Smooth muscle cell (in vitro differentiated cells): ENCODE data around the gene GNAI2. TPM values are rescaled to one million over a fixed set of nuclear protein-coding genes. Genes with fewer than 3 reads are reported as not detected.

Experiments
- DNase-seq: peaks from one replicate; lab custom pipeline; 2025; ENCODE audit not compliant: unreplicated experiment; lab: John Stamatoyannopoulos, UW
- H2AFZ ChIP-seq: fragments of 200-600 bp; sonication (generic); 2 replicates; pipeline ENCODE4 v1.6.0; 2016; ENCODE audit warnings: antibody characterized with exemption, low read depth, mild to moderate bottlenecking
- H3F3A ChIP-seq: fragments of 200-600 bp; sonication (generic); 2 replicates; pipeline ENCODE4 v1.6.0; 2017; ENCODE audit warnings: antibody characterized with exemption, low read depth
- H3K27ac ChIP-seq: fragments of 200-600 bp; sonication (generic); 2 replicates; pipeline ENCODE4 v1.5.1; 2016; ENCODE audit warnings: low read depth, mild to moderate bottlenecking
- H3K27me3 ChIP-seq: fragments of 200-600 bp; sonication (generic); 2 replicates; pipeline ENCODE4 v1.6.1; 2016; ENCODE audit warnings: low read depth, mild to moderate bottlenecking
- H3K36me3 ChIP-seq: fragments of 200-600 bp; sonication (generic); 2 replicates; pipeline ENCODE4 v1.5.1; 2016; ENCODE audit warnings: low read depth
- H3K4me1 ChIP-seq: fragments of 200-600 bp; sonication (generic); 2 replicates; pipeline ENCODE4 v1.5.1; 2016; ENCODE audit warnings: low read depth
- H3K4me2 ChIP-seq: fragments of 200-600 bp; sonication (generic); 2 replicates; pipeline ENCODE4 v1.6.0; 2016; ENCODE audit warnings: mild to moderate bottlenecking
- H3K4me3 ChIP-seq: fragments of 200-600 bp; sonication (generic); 2 replicates; pipeline ENCODE4 v1.5.1; 2016; ENCODE audit warnings: mild to moderate bottlenecking
- H3K79me2 ChIP-seq: fragments of 200-600 bp; sonication (generic); 2 replicates; pipeline ENCODE4 v1.6.0; 2016; ENCODE audit warnings: low read depth, mild to moderate bottlenecking
- H3K9ac ChIP-seq: fragments of 200-600 bp; sonication (generic); 2 replicates; pipeline ENCODE4 v1.6.0; 2016; ENCODE audit warnings: low read depth
- H3K9me3 ChIP-seq: fragments of 200-600 bp; sonication (generic); replicated peaks from 2 replicates; pipeline ENCODE4 v1.5.1; 2016; ENCODE audit warnings: low read depth
- H4K20me1 ChIP-seq: fragments of 200-600 bp; sonication (generic); 2 replicates; pipeline ENCODE4 v1.6.0; 2016; ENCODE audit warnings: low read depth
- WGBS: methylation state at CpG from one replicate; pipeline ENCODE4 v1.1.7; 2016; ENCODE audit warnings: low lambda C conversion rate; 5-methylcytosine and 5-hydroxymethylcytosine counted together
- polyA plus RNA-seq: library from polyadenylated mRNA; unstranded; fragments of >200 nt; fragmentation: Nextera tagmentation; extraction: Ambion mirVana; gene quantifications from 2 replicates; pipeline ENCODE4 v1.2.1, GENCODE V29; 2016
- total RNA-seq: library from RNA; depleted of rRNA; stranded (reverse); fragments of >200 nt; gene quantifications from 2 replicates; pipeline ENCODE4 v1.2.3, GENCODE V29; 2014
- TF ChIP-seq, protein P1 (sequence below): fragments of 200-600 bp; sonication (generic); IDR thresholded peaks from 2 replicates; pipeline ENCODE4 v1.5.1; 2017; ENCODE audit warnings: borderline replicate concordance, mild to moderate bottlenecking, antibody characterized with exemption; ENCODE audit not compliant: insufficient read depth, poor library complexity, severe bottlenecking

Gene GNAI2
- total and polyA plus RNA-seq, 2 experiments from 2014 or later = 209 to 454 TPM

DNA sequence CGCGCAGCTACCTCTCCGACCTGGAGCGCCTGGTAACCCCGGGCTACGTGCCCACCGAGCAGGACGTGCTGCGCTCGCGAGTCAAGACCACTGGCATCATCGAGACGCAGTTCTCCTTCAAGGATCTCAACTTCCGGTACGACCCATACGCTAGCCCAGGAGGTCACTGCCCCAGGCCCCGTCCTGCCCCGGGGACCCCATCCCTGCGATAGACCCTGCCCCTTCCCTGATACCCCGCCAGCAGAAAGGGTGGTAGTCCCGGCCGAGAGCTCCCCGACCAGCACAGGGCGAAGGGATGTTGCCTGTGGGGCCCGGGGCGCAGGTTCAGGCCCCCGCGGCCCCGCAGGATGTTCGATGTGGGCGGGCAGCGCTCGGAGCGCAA, 42.3 kb upstream of the GNAI2 start:
- no peaks in the 10 kb centered on the region for H3K79me2 ChIP-seq
- no peak overlapping the region for H3K9ac ChIP-seq
- no peaks in the 10 kb centered on the region for H4K20me1 ChIP-seq
- 94% methylated on average over 34 of the region's 34 CpGs for WGBS
- H3K4me2 ChIP-seq = no peak overlapping the region
- no peak overlapping the region for H2AFZ ChIP-seq
- TF ChIP-seq, protein P1, sequence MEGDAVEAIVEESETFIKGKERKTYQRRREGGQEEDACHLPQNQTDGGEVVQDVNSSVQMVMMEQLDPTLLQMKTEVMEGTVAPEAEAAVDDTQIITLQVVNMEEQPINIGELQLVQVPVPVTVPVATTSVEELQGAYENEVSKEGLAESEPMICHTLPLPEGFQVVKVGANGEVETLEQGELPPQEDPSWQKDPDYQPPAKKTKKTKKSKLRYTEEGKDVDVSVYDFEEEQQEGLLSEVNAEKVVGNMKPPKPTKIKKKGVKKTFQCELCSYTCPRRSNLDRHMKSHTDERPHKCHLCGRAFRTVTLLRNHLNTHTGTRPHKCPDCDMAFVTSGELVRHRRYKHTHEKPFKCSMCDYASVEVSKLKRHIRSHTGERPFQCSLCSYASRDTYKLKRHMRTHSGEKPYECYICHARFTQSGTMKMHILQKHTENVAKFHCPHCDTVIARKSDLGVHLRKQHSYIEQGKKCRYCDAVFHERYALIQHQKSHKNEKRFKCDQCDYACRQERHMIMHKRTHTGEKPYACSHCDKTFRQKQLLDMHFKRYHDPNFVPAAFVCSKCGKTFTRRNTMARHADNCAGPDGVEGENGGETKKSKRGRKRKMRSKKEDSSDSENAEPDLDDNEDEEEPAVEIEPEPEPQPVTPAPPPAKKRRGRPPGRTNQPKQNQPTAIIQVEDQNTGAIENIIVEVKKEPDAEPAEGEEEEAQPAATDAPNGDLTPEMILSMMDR = no peak
- peaks cover 5% of the 10 kb centered on the region for H3K27me3 ChIP-seq
- no peak overlapping the region for H3K27ac ChIP-seq
- no peaks in the 10 kb centered on the region for H3F3A ChIP-seq
- no peaks in the 10 kb centered on the region for H3K36me3 ChIP-seq
- H3K4me3 ChIP-seq = no peak overlapping the region
- no peak for DNase-seq
- H3K4me1 ChIP-seq = no peaks in the 10 kb centered on the region
- no peaks in the 10 kb centered on the region for H3K9me3 ChIP-seq

DNA sequence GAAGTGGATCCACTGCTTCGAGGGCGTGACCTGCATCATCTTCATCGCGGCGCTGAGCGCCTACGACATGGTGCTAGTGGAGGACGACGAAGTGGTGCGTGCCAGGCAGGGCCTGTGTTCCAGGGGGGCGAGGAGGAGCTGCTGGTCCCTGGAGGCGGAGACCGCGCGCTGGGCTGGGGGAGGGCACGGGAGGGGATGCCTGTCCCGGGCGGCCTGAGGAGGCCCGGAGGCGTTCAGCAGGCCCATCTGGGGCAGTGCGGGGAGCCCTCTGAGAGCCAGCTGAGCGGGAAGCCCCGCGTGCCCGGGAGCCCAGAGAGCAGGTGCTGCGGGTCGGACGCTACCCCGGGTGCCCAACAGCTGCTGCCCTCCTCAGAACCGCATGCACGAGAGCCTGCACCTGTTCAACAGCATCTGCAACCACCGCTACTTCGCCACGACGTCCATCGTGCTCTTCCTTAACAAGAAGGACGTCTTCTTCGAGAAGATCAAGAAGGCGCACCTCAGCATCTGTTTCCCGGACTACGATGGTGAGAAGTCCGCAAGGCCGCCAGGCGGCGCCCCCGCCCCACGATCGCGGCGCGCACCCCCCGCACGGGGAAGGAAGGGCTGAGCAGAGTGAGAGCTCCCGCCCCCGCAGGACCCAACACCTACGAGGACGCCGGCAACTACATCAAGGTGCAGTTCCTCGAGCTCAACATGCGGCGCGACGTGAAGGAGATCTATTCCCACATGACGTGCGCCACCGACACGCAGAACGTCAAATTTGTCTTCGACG, 41.7 kb upstream of the GNAI2 start:
- Histone ChIP-seq H3K4me3 (no peak overlapping the region), H3K9me3 (no peaks in the 10 kb centered on the region), H3K27ac (no peak overlapping the region), H3K27me3 (peaks cover 5% of the 10 kb centered on the region), H4K20me1 (no peaks in the 10 kb centered on the region), H3K4me2 (no peak overlapping the region), H3F3A (no peaks in the 10 kb centered on the region), H3K9ac (no peak overlapping the region), H3K36me3 (no peaks in the 10 kb centered on the region), H2AFZ (no peak overlapping the region), H3K4me1 (no peaks in the 10 kb centered on the region), H3K79me2 (no peaks in the 10 kb centered on the region)
- WGBS = 40% methylated on average over 65 of the region's 70 CpGs
- peak; percentile 19 for DNase-seq
- TF ChIP-seq, protein P1 = peak; percentile 74

DNA sequence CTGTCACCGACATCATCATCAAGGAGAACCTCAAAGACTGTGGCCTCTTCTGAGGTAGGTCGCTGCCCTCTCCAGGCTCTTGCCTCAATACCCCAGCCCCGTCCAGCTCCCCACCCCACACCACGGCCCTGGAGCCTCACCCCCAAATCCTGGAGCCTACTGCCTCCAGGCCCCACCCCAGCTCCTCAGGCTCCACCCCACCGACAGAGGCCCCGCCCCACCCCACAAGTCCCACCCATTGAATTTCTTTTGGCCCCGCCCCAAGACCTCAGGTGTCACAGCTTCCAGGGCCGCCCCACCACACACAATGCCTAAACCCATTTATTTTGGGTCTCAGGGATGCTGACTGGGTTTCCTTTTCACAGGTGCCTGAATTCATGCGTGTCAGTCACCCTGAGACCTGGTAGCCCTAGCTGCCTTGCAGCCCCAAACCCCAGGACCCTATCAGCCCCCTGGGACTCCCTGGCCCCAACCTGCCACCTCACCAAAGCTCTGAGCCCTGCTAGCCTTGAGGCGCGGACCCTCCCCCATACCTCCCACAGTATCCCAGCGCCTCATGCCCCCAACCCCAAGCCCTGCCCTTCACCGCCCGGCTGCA, 41.0 kb upstream of the GNAI2 start:
- no peak overlapping the region for H3K4me2 ChIP-seq
- H3K4me3 ChIP-seq = no peak overlapping the region
- H3K27ac ChIP-seq = no peak overlapping the region
- no peaks in the 10 kb centered on the region for H3K9me3 ChIP-seq
- H3F3A ChIP-seq = no peaks in the 10 kb centered on the region
- no peak overlapping the region for H3K9ac ChIP-seq
- H3K27me3 ChIP-seq = peaks cover 5% of the 10 kb centered on the region
- no peaks in the 10 kb centered on the region for H3K36me3 ChIP-seq
- H3K4me1 ChIP-seq = no peaks in the 10 kb centered on the region
- no peaks in the 10 kb centered on the region for H4K20me1 ChIP-seq
- WGBS = 76% methylated on average over 14 of the region's 14 CpGs
- no peak for DNase-seq
- no peak overlapping the region for H2AFZ ChIP-seq
- H3K79me2 ChIP-seq = no peaks in the 10 kb centered on the region
- TF ChIP-seq, protein P1 = no peak
